HepG2 (cell line): ENCODE results near the gene MYO10. TPM values are rescaled to one million over a fixed set of nuclear protein-coding genes. Genes with fewer than 3 reads are reported as not detected.

Experiments used
- ATAC-seq: fragments of 200-7000 bp; cut with Tn5 transposase; 3 replicates; pipeline ENCODE4 v1.9.1; 2020; ENCODE audit warnings: mild to moderate bottlenecking, moderate library complexity
- BruUV-seq: library from RNA; stranded (reverse); fragments of 400-500 nt; replicated peaks from 2 replicates; lab custom pipeline; 2021; lab: Mats Ljungman, UMichigan
- CTCF ChIA-PET: fragments of 300-600 bp; formaldehyde crosslinking; extraction: SDS; loops from one replicate; lab custom pipeline; 2021; ENCODE audit warnings: low total read pairs, inconsistent platforms, low intra/inter-chr PET ratio; lab: Yijun Ruan, JAX
- POLR2A ChIA-PET: fragments of 350-600 bp; sonication (Branson Sonifier 250); formaldehyde crosslinking; loops from one replicate; lab custom pipeline; 2020; ENCODE audit warnings: antibody characterized with exemption, inconsistent platforms; lab: Yijun Ruan, JAX
- DNase-seq: peaks from one replicate; pipeline ENCODE4 v3.0.0-alpha.2; 2015; ENCODE audit warnings: low spot score
- FAIRE-seq: peaks from 3 replicates; lab custom pipeline; 2011; peaks lifted over from hg19 to GRCh38; lab: Jason Lieb, UNC
- H2AFZ ChIP-seq: one replicate; pipeline ENCODE4 v1.6.1; 2011; ENCODE audit warnings: low read length, inconsistent platforms
- H3K27ac ChIP-seq: fragments of 300-600 bp; 3 replicates; pipeline ENCODE4 v1.8.0; 2011; ENCODE audit warnings: mixed run types, mild to moderate bottlenecking, mixed read lengths, low read length, inconsistent platforms; ENCODE audit not compliant: insufficient read depth; ENCODE audit errors: extremely low read length
- H3K27me3 ChIP-seq, 2 experiments: fragments of 200-600 bp in 1 of 2; 2 replicates in 1 of 2; 3 replicates in 1 of 2; pipeline versions ENCODE4 v1.6.0 to v1.8.0; 2011; ENCODE audit warnings: low read length in 2 of 2, mild to moderate bottlenecking in 2 of 2, moderate library complexity in 2 of 2, inconsistent platforms in 1 of 2; ENCODE audit not compliant: insufficient read depth in 2 of 2, control insufficient read depth in 1 of 2
- H3K36me3 ChIP-seq, 2 experiments: fragments of 200-600 bp in 1 of 2; replicated peaks in 1 of 2; 2 replicates in 1 of 2; 3 replicates in 1 of 2; pipeline versions ENCODE4 v1.5.1 to v1.8.0; 2011; ENCODE audit warnings: low read length in 2 of 2, inconsistent platforms in 1 of 2; ENCODE audit not compliant: insufficient read depth in 2 of 2, control insufficient read depth in 1 of 2
- H3K4me1 ChIP-seq: 2 replicates; pipeline ENCODE4 v1.5.1; 2012; ENCODE audit warnings: low read length, inconsistent platforms; ENCODE audit not compliant: insufficient read depth
- H3K4me2 ChIP-seq: 2 replicates; pipeline ENCODE4 v1.6.0; 2011; ENCODE audit warnings: low read depth, low read length, inconsistent platforms
- H3K4me3 ChIP-seq, 3 experiments: fragments of 200-600 bp in 1 of 3; sonication (generic), shearing (Covaris generic) in 1 of 3; replicated peaks in 1 of 3; 2 replicates each; pipeline ENCODE4 v1.5.1; 2011 to 2016; ENCODE audit warnings: low read length in 3 of 3, inconsistent platforms in 2 of 3, low read depth in 2 of 3, mild to moderate bottlenecking in 2 of 3, control low read depth in 1 of 3, mixed read lengths in 1 of 3; ENCODE audit not compliant: insufficient read depth in 1 of 3
- H3K79me2 ChIP-seq: one replicate; pipeline ENCODE4 v1.6.1; 2011; ENCODE audit warnings: low read length, inconsistent platforms; ENCODE audit not compliant: insufficient read depth
- H3K9ac ChIP-seq: 2 replicates; pipeline ENCODE4 v1.6.0; 2011; ENCODE audit warnings: mild to moderate bottlenecking, low read depth, low read length, inconsistent platforms; ENCODE audit not compliant: insufficient read depth
- H3K9me3 ChIP-seq: 2 replicates; pipeline ENCODE4 v1.5.1; 2012; ENCODE audit warnings: mild to moderate bottlenecking, low read length
- H4K20me1 ChIP-seq: 2 replicates; pipeline ENCODE4 v1.6.0; 2011; ENCODE audit warnings: inconsistent platforms, mild to moderate bottlenecking, low read length, moderate library complexity; ENCODE audit not compliant: insufficient read depth
- CBX2 ChIP-seq, 2 experiments: fragments of 200-600 bp in 1 of 2; sonication (generic); formaldehyde crosslinking in 1 of 2; IDR thresholded peaks; 2 replicates each; pipeline versions ENCODE4 v1.7.0 to v1.8.1; 2018 to 2022; ENCODE audit warnings: low read depth in 2 of 2, low read length in 1 of 2, mild to moderate bottlenecking in 1 of 2, missing genetic modification reagents in 1 of 2
- MYNN ChIP-seq: sonication (generic); formaldehyde crosslinking; IDR thresholded peaks from 2 replicates; pipeline ENCODE4 v1.4.0; 2020; ENCODE audit warnings: mild to moderate bottlenecking, low read depth, missing genetic modification reagents
- SP1 ChIP-seq, 2 experiments: fragments of 450-650 bp in 1 of 2; sonication (generic) in 1 of 2; formaldehyde crosslinking in 1 of 2; IDR thresholded peaks; 2 replicates each; pipeline versions ENCODE4 v1.4.0 to v1.6.1; 2016 to 2020; ENCODE audit warnings: missing genetic modification reagents in 1 of 2
- ZFY ChIP-seq: sonication (generic); formaldehyde crosslinking; IDR thresholded peaks from 2 replicates; pipeline ENCODE4 v1.4.0; 2020; ENCODE audit warnings: missing genetic modification reagents
- WGBS: methylation state at CpG from one replicate; pipeline ENCODE4 v1.1.6; 2017; ENCODE audit warnings: low lambda C conversion rate; 5-methylcytosine and 5-hydroxymethylcytosine counted together
- in situ Hi-C: cut with HindIII; loops from 2 replicates; pipeline ENCODE4 v1.10.0; 2017; ENCODE audit warnings: low pct_unique_long_range_greater_than_20kb; ENCODE audit not compliant: extremely low pct_ligation_motif_present
- intact Hi-C: fragments of 100-400 bp; cut with micrococcal nuclease; formaldehyde crosslinking; loops from one replicate; pipeline ENCODE4 v1.10.0; 2022; ENCODE audit not compliant: unreplicated experiment
- polyA plus RNA-seq, 8 experiments: library from polyadenylated mRNA; depleted of rRNA in 3 of 8; stranded (reverse) in 7 of 8; unstranded in 1 of 8; fragments of >200 nt; fragmentation: Illumina TruSeq in 4 of 8; extraction: Trizol in 4 of 8; gene quantifications; 2 replicates each; pipeline versions ENCODE4 v1.2.1 to v1.2.3, GENCODE V29; 2011 to 2016; ENCODE audit warnings: low read depth in 4 of 8, missing spikeins in 1 of 8, mixed read lengths in 1 of 8; ENCODE audit not compliant: insufficient read depth in 1 of 8
- total RNA-seq, 5 experiments: library from RNA; depleted of rRNA; stranded (reverse); fragments of >200 nt; fragmentation: Illumina TruSeq; extraction: Trizol; gene quantifications; 2 replicates each; pipeline ENCODE4 v1.2.3, GENCODE V29; 2016; ENCODE audit warnings: low read depth in 1 of 5

The MYO10 gene
- total and polyA plus RNA-seq, 2 of the 13 experiments (the other 11 are each of a cell fraction or from before 2014, with no cell fraction given), result 4.5 to 14.0 TPM

DNA sequence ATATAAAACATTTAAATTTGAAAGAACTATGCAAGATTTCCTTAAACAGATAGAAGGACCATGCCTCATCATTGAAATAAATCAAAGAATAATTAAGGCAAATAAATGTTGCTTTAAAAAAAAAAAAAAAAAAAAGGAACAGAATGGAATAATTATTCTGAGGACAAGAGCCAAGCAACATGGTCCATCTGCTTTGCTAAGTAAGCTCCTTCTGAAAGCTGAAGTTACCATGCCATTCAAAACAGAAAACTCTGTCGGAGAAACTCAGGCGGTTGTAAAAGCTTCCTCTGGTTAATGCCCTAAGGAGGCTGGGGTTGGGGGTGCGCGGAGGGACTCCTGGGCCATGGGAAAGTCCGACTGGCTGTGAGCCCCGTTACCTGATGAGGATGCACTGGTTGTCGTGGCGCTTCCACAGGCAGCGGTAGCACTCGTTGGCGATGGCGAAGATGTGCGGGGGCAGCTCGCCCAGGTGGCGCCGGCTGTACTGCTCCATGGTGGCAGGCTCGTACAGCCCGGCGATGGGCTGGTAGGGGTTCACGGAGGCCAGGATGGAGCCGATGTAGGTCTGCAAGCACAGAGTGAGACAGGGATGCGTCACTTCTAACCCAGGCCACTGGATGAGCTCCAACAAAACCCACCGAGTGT lies 141.7 kb downstream of the MYO10 start (continued):
- no peak for TF ChIP-seq CBX2 (IDR thresholded peaks at IDR 0.05; ENCODE audit: low read depth, low read length)
- TF ChIP-seq CBX2 (CRISPR knock-in tag; IDR thresholded peaks at IDR 0.05; ENCODE audit: low read depth), result no peak

DNA sequence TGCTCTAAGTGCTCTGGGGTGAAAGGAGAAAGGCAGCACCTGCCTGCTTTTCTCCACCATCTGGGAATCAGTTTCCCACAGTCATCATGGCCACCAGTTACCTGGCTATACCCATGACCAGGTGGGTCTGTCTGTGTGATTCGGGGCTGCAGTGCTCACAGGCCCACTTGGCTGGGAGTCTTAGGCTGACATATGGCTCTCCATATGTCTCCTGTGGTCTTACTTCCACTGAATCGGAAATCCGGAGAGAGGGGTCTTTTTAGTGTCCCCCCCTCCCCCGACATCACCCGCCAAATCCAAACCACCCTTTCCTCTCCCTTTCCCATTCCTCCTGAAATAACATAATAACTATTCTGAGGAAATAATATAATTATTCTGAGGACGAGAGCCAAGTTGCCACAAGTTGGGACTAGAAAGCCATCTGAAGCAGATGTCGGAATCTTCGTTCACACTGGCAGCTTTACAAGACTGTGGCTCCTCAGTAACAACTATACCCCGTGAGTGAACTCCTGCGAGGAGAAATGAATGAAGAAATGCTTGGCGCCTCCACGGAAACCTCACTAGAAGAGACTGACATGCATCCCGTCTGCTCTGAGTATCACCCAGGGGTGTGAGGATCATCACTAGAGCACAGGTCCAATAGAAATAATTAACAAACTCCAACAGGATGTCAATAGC lies 143.4 kb downstream of the MYO10 start:
- no peak for ATAC-seq
- DNase-seq, result no peak
- H3K4me2 ChIP-seq, result no peak overlapping the region
- CTCF ChIA-PET, result no interaction called here
- intact Hi-C loops, result loop anchor here (5.0 kb wide), 1 partner anchor 140 kb away; no protein-coding TSS in a partner anchor
- TF ChIP-seq ZFY, result no peak
- TF ChIP-seq, all 625 proteins: peak for 0
- no peak overlapping the region for H3K4me3 ChIP-seq
- H3K36me3 ChIP-seq, result no peaks in the 10 kb centered on the region
- in situ Hi-C loops, result loop anchor here (5.0 kb wide), 1 partner anchor 395 kb away; no protein-coding TSS in a partner anchor
- H3K9ac ChIP-seq, result no peak overlapping the region
- WGBS, result 59% methylated on average over 13 of the region's 13 CpGs
- H3K27me3 ChIP-seq, result no peaks in the 10 kb centered on the region
- H3K27ac ChIP-seq, result no peak overlapping the region
- H3K9me3 ChIP-seq, result no peaks in the 10 kb centered on the region
- H3K79me2 ChIP-seq, result no peaks in the 10 kb centered on the region
- FAIRE-seq, result no peak
- no peak overlapping the region for H2AFZ ChIP-seq
- no peaks in the 10 kb centered on the region for H4K20me1 ChIP-seq
- peaks cover 11% of the 10 kb centered on the region for H3K4me1 ChIP-seq
- BruUV-seq, result no TSS peak
- POLR2A ChIA-PET, result no interaction called here

DNA sequence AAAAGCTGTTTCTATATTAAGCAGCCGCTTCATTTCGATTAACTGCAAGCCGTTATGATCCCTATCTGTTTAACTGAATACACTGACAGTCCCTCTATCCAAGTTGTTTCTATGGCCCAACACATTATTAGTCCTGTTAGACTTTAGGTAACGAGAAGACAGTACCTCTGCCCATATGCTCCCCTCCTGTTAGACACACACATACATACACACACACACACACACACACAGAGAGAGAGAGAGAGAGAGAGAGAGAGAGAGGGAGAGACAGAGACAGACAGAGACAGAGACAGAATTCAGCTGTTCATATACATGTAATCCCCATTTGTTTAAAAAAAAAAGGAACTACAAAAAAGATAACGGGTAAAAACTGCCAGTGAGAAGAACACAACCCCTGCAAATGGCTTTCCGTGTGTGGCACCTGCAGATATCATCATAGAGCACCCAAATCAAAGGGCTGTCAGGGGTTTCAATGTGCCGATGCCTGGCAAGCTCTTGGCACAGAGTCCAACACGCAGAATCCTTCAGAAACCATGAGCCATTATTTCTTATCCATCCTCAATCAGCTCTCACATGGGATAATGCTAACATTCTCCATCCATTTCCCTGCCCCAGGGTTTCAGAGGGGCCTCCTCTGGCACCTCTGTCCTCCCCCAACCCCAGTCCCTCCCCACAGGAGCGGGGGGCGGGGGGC lies 144.0 kb downstream of the MYO10 start:
- no peaks in the 10 kb centered on the region for H3K9me3 ChIP-seq
- BruUV-seq, result no TSS peak
- H3K9ac ChIP-seq, result no peak overlapping the region
- no peak overlapping the region for H3K4me2 ChIP-seq
- H3K27ac ChIP-seq, result no peak overlapping the region
- intact Hi-C loops (loop anchor here (1.0 to 5.0 kb wide), 3 partner anchors 140 to 397 kb away; no protein-coding TSS in a partner anchor), in situ Hi-C loops (loop anchor here (5.0 kb wide), 1 partner anchor 395 kb away; no protein-coding TSS in a partner anchor)
- CTCF ChIA-PET, result interaction anchor here (2.0 to 3.7 kb wide), 2 partner anchors 341 to 398 kb away, joined by 23 to 37 read pairs; no protein-coding TSS in a partner anchor
- no peaks in the 10 kb centered on the region for H3K79me2 ChIP-seq
- no peaks in the 10 kb centered on the region for H3K36me3 ChIP-seq
- DNase-seq (no peak), FAIRE-seq (no peak), ATAC-seq (no peak)
- no peak overlapping the region for H3K4me3 ChIP-seq
- H3K4me1 ChIP-seq, result peaks cover 11% of the 10 kb centered on the region
- 29% methylated on average over 10 of the region's 10 CpGs for WGBS
- POLR2A ChIA-PET, result no interaction called here
- no peaks in the 10 kb centered on the region for H3K27me3 ChIP-seq
- no peak for TF ChIP-seq SP1 (IDR thresholded peaks at IDR 0.05)
- no peak for TF ChIP-seq SP1 (CRISPR knock-in tag; IDR thresholded peaks at IDR 0.05)
- no peak for TF ChIP-seq MYNN (CRISPR knock-in tag)
- H2AFZ ChIP-seq, result no peak overlapping the region
- H4K20me1 ChIP-seq, result no peaks in the 10 kb centered on the region
